ENCODE measurements around the gene CD99L2.

- no peak for TF ChIP-seq CTCF (IDR thresholded peaks at IDR 0.05)
- TF ChIP-seq POLR2A (IDR thresholded peaks at IDR 0.05) = no peak
These were observed 166.7 kb downstream of the CD99L2 start for GRCh38 chrX:150731795-150732194.

All from uterus (tissue), 2 donors.